Loucy (cell line): ENCODE results near the gene ATP11B.

ENCODE experiments used
- CTCF ChIP-seq: fragments of 200-600 bp; sonication (generic); conservative IDR thresholded peaks from 2 replicates; pipeline ENCODE4 v1.5.1; 2014; ENCODE audit warnings: mild to moderate bottlenecking, antibody characterized with exemption, low read length
- EZH2phosphoT487 ChIP-seq: fragments of 200-600 bp; IDR thresholded peaks from 2 replicates; pipeline ENCODE4 v1.6.1; 2018; ENCODE audit warnings: antibody characterized with exemption, mild to moderate bottlenecking, moderate library complexity, borderline replicate concordance

DNA sequence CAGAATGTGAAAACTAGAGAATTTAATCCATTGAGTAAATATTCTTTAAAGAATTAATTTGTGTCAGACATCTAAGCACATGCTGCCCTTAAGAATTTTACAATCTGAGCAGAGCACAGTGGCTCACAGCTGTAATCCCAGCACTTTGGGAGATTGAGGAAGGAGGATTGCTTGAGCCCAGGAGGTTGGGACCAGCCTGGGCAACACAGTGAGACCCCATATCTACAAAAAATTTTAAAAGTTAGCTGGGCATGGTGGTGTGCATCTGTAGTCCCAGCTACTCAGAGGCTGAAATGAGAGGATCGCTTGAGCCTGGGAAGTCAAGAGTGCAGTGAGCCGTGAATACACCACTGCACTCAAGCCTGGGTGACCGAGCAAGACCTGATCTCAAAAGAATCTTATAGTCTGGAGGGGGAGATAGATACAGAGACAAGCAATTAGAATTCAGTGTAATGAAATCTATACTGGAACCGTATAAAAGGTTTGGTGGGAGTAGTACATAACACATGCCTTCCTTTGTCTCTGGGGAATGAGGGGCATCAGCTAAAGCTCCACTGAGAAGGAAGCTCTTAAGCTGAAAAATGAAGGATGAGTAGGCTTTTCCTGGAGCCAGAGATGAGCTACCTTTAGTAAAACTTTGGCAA is 21.2 kb downstream of the ATP11B start:
- no peak for TF ChIP-seq CTCF
- no peak for TF ChIP-seq EZH2phosphoT487
